OCI-LY3 (cell line): ENCODE measurements around the gene PGAP1.

Experiments
- EZH2phosphoT487 ChIP-seq: fragments of 200-600 bp; shearing (Covaris generic); IDR thresholded peaks from 2 replicates; pipeline ENCODE4 v1.6.1; 2018; ENCODE audit warnings: antibody characterized with exemption, mixed run types, low read depth
- TF ChIP-seq, protein P1 (sequence below): fragments of 200-600, 300-600 bp; sonication (generic); IDR thresholded peaks from 2 replicates; pipeline ENCODE4 v1.5.1; 2014; ENCODE audit warnings: antibody characterized with exemption, low read length, low read depth

DNA sequence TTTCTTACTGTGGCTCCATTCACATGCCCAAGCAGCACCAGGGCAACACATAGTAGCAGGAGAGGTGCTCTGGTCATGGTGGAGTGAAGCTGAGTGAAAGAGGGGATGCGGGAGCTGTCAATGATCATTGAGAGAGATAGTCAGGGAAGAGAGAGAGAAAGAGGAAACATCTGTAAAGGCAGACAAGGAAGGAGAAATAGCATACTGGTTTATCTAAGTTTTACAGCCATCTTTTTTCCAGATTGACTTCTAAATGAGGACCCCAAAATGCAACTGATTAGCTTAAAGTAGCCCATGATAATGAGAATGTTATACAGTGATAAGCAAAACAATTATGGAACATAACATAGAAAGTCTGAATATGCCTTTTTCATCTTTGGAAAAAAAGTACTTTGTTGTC lies 117.2 kb downstream of the PGAP1 start, which contains the start of gene C2orf66:
- TF ChIP-seq, protein P1, sequence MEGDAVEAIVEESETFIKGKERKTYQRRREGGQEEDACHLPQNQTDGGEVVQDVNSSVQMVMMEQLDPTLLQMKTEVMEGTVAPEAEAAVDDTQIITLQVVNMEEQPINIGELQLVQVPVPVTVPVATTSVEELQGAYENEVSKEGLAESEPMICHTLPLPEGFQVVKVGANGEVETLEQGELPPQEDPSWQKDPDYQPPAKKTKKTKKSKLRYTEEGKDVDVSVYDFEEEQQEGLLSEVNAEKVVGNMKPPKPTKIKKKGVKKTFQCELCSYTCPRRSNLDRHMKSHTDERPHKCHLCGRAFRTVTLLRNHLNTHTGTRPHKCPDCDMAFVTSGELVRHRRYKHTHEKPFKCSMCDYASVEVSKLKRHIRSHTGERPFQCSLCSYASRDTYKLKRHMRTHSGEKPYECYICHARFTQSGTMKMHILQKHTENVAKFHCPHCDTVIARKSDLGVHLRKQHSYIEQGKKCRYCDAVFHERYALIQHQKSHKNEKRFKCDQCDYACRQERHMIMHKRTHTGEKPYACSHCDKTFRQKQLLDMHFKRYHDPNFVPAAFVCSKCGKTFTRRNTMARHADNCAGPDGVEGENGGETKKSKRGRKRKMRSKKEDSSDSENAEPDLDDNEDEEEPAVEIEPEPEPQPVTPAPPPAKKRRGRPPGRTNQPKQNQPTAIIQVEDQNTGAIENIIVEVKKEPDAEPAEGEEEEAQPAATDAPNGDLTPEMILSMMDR = no peak
- no peak for TF ChIP-seq EZH2phosphoT487
